GM18498 (cell line): Measurements from ENCODE around the gene UGCG.
"Not testable (repeated sequence)": the region's sequence is repeated elsewhere in the genome, so short reads cannot be mapped to it uniquely, and the experiment has no call there.

ENCODE experiments used
- ATAC-seq: cut with Tn5 transposase; IDR thresholded peaks from one replicate; pipeline ENCODE4 v1.9.1; 2021; ENCODE audit warnings: mild to moderate bottlenecking, moderate library complexity; ENCODE audit not compliant: unreplicated experiment

UGCG gene

DNA sequence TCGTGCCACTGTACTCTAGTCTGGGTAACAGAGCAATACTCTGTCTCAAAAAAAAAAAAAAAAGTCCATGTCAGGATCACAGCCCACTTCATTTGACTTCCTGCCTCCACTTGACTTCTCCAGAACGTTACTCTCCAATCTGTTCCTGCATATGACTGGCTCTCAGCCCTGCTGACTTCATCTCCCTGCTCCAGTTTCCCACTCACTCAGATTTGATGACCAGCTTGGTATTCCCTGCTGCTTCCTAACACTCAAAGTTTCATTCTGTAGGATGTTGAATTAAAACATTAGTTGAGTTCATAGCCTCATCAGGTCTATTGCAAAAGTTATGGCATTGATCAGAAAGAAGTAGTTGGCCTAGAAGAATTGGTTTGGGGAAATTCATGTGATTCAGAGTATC lies 52.3 kb downstream of the UGCG start:
- no peak for ATAC-seq

DNA sequence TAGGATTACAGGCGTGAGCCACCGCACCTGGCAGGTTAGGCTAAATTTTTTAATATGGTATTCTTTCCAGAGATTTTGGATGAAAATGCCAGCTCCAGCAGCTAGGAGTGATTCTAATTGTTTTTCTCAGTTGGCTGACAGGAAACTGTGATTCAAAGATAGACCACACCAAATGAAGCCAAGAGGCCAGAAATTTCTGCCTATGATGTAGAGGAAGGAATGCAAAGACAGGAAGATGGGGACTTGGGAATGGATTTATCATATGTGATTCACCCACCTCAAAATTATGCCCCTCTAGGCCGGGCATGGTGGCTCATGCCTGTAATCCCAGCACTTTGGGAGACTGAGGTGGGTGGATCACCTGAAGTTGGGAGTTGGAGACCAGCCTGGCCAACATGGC lies 53.3 kb downstream of the UGCG start:
- no peak for ATAC-seq

DNA sequence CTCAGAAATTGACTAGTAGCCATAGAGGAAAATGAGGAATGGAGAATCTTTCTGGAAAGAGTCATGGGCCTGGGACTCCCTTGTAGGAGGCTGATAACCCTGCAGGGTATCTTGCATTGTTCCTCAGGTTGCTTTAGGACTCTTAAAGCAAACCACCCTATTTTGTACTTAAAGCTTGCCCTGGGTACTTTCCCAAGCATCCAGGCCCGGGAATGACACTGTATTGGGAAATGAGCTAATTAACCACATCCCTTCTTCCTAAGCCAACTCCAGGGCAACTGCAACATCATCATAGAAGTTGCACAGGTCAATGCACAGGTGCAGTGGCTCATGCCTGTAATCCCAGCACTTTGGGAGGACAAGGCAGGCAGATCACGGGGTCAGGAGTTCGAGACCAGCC lies 55.9 kb downstream of the UGCG start:
- ATAC-seq = no peak

DNA sequence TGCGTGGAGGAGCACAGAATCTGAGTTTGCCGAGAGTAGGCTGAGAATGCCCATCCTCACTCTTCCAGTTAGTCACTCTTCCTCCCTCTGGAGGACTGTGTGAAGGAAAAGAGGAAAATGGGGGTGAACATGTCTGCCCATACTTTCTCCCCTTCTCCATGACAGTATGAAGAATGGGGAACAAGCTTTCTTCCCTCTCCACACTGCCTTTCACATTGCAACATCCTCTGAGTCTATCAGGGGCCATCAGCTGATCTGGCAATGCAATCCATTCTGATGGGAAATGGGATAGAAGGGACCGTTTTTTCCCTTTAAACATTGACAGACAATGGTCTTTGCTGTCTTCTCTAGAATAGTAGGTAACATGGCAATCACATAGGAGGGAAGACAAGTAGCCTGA lies 56.8 kb downstream of the UGCG start:
- ATAC-seq = no peak

DNA sequence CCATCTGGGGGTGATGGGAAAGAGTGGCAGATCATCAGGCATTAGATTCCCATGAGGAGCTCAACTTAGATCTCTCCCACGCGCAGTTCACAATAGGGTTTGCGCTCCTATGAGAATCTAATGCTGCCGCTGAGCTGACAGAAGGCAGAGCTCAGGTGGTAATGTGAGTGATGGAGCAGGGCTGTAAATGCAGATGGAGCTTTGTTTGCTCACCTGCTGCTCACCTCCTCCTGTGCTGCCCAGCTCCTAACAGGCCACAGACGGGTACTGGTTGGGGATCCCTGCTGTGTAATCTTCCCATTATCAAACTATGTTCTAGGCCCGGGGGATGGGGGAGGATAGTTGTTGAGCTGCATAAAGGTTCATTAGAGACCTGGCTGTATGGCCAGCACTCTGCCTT lies 58.4 kb downstream of the UGCG start:
- no peak for ATAC-seq

DNA sequence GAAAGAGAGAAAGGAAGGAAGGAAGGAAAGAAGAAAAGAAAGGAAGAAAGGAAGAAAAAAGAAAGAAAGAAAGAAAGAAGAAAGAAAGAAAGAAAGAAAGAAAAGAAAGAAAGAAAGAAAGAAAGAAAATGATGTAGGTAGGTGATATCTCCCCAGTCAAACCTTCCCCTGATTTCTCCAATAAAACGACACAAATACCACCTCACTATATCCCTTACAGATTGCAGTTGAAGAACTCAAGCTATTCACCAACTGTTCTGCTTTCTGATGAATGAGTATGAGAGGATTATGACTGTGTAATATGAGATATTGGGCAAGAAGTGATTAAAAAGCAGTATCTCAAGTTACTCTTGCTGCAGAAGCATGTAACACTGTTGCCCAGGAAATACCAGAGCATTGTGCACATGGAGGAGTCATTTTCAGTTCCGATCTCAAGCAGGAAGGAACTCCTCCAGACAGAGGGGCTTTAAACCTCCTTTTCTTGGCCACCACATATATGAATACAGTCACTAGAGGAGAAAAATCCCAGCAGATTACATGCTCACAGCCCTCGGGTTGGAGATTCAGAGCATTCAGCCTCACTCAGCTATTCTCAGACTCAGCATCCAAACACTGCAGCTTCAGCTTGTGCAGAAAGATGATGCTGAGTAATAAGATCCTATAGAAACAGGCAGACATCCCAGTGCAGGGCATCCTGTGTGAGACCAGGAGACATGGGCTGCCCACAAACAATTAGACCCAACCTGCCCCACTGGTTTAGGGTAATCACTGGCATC lies 61.4 kb downstream of the UGCG start:
- peak; percentile 66 for ATAC-seq

DNA sequence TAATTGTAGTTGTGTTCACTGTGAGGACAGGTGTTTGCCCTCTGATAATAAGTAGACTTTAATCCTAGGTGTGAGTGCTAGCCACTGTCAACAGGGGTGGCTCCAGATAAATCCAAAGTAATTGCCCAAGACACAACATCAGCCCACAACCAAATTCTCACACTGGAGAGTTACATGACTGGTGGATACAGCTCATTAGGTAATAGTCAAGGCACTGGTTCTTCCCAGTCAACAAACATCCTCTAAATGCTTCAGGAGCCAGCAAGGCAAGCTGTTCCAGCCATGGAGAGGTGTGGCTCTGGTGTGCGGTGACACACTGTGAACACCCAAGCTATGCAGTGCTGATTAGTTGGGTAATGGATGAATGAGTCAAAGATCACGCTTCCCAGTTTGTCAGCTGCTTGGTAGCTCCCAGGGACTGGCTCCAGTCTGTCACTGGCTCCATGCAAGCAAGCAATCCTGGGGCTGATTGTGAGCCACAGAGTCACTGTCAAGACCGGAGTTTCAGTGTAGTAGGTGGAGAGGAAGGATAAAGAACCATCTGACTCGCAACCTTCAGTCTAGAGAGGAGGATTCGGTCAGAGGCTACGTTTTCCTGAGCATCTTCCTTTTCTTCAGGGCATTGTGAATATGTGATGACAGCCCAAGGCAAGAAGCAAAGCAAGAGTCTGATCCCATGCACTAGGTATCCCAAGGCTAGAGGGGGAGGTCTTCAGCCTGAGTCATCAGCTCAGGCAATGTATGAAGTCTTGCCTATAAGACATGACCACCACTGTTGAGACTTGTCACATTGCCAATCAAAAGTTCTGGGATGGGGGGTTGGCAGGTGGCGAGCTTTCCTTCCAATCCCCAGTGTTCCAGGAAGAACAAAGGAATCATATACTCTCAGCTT lies 63.1 kb downstream of the UGCG start:
- no peak for ATAC-seq

DNA sequence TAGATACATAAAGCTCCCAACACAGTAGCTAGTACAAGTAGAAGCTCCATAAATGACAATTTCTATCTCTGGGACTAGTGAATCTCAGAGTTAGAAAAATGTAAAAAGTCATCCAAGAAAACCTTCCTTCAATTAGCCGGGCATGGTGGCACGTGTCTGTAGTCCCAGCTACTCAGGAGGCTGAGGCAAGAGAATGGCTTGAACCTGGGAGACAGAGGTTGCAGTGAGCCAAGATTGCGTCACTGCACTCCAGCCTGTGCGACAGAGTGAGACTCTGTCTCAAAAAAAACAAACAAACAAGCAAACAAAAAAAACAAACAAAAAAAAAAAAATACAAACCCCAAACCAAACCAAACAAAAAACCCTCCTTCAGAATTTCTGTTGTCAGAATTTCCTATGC lies 63.9 kb downstream of the UGCG start:
- ATAC-seq = not testable (repeated sequence)

DNA sequence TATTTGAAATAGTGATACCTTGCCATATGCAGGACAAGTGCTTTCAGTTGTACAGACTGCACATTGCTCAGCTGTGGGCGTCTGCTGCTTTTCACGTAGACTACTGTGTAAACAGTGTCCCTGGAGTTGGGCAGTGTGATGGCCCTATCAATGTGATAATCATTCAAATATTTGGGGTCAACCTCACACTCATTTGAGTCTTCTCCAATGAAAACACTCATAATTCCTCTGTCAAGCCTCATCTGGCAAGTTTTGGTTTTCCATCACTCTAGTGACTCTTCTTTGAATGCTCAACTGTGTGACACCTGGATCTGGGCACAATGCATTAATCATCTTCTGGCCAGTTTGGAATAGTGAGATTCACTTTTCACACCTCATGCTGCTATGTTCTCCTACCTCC lies 64.4 kb downstream of the UGCG start:
- ATAC-seq = no peak

DNA sequence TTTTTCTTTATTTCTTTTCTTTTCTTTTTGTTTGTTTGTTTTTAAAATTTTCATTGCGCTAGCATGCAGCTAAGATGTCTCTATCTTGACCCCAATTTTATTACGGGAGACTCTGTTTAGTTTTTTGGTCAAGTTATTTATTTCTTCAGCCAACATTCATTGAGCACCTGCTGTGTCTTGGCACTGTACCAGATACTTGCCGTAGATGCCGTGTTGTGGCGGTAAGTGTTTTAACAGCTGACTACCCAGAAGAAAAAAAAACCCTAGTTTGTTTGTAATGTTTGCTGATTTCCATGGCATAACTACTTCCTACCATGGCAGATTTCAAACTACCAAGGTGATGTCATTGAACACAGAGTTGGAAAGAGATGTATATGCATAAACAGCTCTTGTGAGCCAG lies 65.0 kb downstream of the UGCG start:
- ATAC-seq = no peak

DNA sequence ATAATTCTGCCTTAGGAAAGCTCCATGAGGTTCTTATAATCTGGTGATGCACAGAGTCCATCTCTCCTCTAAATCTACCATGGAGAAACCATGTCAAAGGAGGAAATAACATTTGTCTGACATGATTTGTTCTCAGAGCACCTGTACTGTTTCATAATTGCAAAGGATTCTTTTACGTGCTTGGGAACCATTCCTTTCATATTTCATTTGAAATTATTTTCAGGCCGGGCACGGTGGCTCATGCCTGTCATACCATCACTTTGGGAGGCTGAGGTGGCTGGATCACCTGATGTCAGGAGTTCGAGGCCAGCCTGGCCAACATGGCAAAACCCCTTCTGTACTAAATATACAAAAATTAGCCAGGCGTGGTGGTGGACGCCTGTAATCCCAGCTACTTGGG lies 65.4 kb downstream of the UGCG start:
- ATAC-seq = no peak

DNA sequence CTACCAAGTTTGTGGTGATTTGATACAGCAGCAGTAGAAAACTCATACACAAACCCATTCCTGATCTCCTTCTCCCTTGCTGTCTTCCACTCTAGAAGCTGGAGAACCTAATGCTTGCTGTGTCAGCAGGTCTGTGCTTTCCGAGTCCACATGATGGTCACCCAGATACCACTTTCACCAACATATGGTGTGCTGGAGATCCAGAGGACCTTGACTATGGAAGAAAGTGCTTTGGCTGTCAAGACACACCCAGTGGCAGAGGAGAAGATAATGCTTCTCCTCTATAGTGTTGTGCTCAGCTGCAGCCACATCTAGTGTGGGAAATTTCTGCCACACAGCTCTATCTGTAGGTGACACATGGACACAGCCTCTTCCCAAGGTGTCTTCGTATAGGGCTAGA lies 67.4 kb downstream of the UGCG start:
- ATAC-seq = no peak

DNA sequence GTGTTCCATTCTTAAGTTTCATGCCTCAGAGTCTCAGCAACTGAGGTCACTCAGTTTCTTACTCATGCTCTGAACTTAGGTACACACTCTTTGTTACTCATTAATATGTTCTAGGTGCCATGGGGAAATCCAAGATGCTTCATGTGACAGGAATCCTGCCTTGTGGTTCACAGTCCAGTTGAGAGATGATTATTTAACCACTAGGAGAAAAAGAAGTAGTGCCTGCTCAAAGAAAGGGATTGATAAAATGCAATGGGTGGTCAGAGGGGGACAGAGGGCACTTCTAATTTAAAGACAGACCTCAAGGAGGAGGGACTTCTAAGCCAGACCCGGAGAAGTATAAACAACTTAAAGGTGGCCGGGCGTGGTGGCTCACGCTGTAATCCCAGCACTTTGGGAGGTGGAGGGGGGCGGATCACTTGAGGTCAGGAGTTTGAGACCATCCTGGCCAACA lies 69.0 kb downstream of the UGCG start:
- ATAC-seq = peak; percentile 57

DNA sequence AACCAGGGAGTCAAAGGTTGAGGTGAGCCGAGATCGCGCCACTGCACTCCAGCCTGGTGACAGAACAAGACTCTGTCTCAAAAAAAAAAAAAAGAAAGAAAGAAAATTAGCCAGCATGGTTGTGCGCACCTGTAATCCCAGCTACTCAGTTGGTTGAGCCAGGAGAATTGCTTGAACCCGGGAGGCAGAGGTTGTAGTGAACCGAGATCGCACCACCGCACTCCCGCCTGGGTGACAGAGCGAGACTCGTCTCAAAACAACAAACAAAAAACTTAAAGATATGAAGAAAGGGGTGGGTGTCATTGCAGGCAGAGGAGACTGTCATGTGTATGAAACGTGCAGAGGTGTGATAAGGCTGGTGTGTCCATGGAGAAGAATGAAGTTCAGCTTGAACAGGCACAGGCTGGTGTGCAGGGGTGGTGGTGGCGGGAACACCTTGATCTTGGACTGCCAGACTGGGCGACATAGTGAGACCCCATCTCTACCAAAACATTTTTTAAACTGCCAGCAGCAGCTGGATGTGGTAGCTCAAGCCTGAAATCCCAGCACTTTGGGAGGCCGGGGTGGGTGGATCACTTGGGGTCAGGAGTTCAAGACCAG lies 69.6 kb downstream of the UGCG start:
- no peak for ATAC-seq

DNA sequence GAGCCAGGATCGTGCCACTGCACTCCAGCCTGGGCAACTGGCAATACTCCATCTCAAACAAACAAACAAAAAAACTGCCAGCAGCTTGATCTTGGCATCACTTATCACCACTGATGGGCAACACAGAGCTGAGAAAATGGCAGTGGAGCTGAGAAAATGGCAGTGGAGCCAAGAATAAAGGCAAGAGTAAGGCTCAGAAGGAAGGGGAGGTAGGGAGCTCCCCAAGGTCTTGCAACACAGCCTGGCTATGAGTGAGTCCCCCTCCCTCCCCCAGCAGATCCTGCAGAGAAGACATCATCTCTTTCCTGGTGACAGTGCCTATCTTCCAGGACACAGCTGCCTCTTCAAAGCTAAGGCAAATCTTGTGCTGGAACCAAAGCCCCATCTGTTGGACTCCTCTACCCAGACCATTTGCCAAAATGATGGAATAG lies 70.3 kb downstream of the UGCG start:
- no peak for ATAC-seq

DNA sequence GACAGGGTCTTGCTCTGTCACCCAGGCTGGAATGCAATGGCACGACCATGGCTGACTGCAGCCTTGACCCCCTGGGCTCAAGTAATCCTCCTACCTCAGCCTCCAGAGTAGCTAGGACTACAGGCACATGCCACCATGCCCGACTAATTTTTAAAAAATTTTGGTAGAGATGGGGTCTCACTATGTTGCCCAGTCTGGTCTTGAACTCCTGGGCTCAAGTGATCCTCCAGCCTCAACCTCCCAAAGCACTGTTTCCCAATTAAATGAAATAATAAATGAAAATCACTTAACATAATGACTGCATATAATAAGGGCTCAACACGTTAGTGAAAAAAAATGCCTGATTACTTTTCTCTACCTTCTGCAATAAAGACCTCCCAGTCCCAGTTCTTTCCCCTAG lies 71.0 kb downstream of the UGCG start:
- no peak for ATAC-seq

DNA sequence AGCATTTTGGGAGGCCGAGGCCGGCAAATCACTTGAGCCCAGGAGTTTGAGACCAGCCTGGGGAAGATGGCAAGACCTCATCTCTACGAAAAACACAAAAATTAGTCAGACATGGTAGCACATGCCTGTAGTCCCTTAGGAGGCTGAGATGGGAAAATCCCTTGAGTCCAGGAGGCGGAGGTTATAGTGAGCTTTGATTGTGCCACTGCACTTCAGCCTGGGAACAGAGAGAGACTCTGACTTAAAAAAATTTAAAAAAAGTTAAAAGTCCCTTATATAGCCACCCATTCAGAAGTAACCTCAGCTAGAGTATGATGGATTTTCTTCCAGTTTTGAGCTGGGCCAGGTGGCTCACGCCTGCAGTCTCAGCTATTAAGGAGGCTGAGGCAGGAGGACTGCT lies 72.4 kb downstream of the UGCG start:
- ATAC-seq = no peak

DNA sequence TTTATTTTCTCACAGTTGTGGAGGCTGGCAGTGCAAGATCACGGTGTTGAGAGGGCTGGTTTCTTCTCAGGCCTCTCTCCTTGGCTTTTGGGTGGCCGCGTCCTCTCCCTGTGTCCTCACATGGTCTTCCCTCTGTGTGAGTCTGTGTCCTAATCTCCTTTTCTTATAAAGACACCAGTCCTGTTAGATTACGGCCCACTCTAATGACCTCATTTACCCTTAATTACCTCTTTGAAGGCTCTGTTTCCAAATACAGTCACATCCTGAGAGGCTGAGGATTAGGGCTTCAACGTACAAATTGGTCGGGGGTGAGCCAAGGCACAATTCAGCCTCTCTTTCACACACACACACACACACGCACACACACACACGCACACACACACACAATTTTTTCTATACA lies 73.0 kb downstream of the UGCG start:
- no peak for ATAC-seq

DNA sequence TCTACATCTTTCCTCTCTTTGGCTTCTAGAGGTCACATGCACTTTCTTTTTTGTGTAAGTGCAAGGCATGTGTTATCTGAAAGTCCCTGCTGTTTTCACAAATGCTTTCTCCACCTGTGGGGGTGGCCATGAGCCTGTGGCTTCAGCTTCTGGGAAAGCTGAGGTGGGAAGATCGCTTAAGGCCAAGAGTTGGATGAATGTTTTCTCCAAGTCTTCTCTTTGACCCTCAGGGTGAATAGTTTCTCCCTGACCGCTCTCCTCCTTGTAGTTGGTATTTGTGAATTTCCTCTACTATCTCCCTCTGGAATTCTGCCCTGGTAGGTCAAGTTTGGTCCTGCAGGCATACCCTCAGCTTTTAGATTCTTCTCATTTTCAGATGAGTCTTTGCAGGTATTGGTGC lies 74.2 kb downstream of the UGCG start:
- no peak for ATAC-seq

DNA sequence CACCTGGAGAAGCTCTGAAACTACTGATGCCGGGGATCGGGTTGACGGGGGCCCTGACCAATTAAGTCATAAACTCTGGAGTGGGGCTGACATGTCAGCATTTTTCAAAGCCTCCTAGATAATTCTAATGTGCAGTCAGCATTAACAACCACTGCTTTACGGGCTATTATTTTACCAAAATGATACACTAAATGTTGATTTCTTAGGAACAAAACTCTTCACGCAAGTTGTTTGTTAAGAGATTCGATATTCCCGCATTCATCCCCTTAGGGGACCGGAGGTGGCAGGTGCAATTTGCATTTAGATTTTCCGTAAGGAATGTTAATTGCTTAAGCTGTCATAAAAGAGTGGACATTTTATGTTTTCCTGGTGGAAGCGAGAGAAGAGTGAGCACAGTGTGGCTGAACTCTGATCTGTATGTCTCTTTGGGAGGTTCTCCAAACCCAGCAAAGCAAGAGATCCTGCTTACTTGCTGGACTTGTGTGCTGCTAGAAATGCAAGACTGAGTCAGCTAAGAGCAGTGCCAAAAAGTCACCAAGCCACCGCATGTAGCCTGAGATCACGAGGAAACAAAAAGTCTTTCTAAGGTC lies 77.6 kb downstream of the UGCG start:
- no peak for ATAC-seq

DNA sequence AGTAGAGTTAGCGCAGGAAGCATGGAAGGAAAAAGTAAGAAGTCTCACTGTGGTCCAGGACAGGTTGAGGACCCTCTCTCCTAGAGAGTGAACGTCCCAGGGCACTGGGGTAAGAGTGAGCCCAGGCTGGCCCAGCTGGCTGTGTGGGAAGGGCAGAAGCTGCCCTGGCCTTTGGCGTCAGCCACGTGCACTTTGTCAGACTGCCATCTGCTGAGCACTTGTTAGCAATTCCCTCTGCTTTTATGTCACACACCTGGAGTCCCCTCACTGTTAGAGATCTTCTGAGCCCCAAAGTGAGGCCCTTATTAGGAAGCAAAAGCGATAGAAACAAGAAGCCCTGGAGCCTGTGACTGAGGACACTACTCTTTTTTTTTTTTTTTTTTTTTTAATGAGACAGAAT lies 79.1 kb downstream of the UGCG start:
- peak; percentile 53 for ATAC-seq
